GM19025 (cell line): ENCODE measurements around the gene ABCA4.
"Not testable (repeated sequence)": the region's sequence is repeated elsewhere in the genome, so short reads cannot be mapped to it uniquely, and the experiment has no call there.

Source experiments
- ATAC-seq: cut with Tn5 transposase; IDR thresholded peaks from one replicate; pipeline ENCODE4 v1.9.1; 2021; ENCODE audit warnings: mild to moderate bottlenecking, low read depth, moderate library complexity; ENCODE audit not compliant: unreplicated experiment

The ABCA4 gene

DNA sequence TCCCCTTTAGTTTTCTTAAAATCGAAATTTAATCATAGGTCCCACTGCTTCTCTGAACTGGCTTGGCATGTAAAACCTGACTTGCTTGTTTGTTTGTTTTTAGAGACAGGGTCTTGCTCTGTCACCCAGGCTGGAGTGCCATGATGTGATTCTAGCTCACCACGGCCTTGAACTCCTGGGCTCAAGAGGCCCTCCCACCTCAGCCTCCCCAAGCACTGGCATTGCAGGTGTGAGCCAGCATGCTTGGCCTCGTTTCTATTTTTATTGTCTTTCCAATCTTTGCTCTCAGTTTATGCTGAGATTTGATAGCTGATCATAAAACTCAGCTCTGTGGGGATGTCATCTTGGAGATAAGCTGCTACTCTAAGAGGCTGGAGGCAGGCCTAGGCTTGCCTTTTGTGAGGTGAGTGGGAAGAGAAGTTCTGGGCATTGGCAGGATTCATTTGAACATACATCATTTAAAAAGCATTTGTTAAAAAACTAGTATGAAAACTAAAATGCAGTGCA is 160.3 kb downstream of the ABCA4 start:
- no peak for ATAC-seq

DNA sequence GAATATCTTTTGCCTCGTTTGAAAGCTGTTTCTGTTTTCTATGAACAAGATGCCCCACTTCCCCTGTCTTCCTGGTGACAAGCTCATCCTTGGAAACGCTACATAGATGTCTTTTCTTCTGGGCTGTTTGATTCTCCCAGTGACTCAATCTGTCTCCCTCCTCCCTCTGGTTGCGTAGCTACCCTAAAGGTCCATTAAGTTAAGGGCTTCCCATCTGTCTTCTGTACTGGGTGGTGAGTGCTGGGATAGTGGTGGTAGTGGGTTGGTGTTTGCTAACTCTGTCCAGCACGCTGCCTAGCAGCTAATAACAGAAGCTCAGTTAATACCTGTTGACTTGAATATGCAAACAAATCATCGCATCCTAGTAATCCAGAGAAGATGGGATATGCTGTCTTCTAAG is 161.5 kb downstream of the ABCA4 start:
- no peak for ATAC-seq

DNA sequence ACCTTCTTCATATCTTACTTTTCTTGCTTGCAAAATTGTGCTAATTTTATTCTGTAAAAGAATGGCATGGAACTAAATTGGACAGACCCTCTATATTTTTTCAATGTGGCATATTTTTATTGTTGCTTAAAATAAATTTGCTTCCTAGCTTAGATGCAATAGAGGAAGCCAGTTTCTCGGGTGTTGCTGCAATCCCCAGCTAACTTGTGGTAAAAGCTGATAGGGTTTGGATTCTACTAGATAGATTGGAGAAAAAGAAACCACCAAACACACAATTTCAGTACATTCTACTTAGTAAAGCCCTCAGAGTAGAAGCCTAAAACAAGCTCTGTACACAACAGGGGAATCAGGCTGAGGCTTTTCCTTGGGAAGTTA is 162.2 kb downstream of the ABCA4 start:
- ATAC-seq = no peak

DNA sequence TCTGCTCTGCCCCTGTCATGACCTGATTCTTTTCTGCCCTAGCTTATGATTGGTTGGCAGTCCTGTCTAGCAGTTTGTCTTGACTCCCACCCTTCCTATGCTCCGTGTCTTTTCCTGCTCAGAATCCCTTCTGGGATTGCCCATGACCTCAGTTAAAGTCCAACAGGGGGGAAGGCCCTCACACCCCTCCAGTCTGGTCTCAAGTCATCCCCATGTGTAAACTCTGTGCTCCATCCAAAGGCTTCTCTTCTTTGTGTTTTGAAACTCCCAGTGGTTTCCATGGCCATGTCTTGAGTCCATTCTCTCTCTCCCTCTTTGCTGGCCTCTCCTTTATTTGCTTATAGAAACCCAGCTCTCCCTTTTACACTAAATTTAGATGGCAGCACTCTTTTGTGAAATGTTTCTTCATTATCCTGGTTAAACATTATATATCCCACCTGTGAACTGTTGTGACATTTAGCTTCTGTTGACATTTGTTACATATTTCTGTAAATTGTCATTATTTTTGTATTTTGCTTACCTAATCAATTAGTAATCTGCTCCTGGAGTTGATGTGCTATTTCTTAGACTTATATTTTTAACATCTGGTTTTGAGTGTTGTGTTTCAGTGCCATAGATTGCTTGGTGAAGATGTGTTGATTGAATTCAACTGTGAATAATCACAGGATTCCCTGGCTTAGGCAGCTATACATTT is 162.8 kb downstream of the ABCA4 start:
- no peak for ATAC-seq

DNA sequence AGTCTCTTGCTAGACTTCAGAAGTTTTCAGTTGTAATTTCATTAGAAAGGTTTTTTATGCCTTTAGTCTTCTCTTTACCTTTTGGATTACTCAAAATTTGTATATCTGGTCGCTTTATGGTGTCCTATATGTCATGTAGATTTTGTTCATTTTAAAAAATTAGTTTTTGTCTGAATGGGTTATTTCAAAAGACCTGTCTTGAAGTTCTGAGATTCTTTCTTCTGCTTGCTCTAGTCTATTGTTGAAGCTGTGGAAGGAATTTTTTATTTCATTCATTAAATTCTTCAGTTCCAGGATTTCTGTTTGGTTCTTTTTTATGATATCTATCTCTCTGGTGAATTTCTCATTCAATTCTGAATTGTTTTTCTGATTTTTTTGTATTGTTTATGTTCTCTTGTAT is 165.2 kb downstream of the ABCA4 start:
- ATAC-seq = no peak

DNA sequence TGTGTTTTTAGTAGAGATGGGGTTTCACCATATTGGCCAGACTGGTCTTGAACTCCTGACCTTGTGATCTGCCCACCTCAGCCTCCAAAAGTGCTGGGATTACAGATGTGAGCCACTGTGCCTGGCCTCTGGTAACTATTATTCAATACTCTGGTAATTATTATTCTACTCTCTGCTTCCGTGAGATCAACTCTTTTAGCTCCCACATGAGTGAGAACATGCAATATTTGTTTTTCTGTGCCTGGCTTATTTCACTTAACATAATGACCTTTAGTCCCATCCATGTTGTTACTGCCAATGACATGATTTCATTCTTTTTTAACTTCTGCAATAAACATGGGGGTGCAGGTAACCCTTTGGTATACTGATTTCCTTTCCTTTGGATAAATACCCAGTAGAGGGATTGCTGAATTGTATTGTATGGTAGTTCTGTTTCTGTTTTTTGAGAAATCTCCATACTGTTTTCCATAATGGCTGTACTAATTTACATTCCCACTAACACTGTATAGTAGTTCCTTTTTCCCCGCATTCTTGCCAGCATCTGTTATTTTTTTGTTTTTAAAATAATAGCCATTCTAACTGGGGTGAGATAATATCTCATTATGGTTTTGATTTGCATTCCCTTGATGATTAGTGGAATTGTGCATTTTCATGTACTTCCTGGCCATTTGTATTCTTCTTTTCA is 173.8 kb downstream of the ABCA4 start:
- not testable (repeated sequence) for ATAC-seq
